Tibial nerve (tissue), 4 donors: ENCODE results near the gene PRR30. TPM values are rescaled to one million over a fixed set of nuclear protein-coding genes. Genes with fewer than 3 reads are reported as not detected.

Experiments used
- DNase-seq, 2 donors: peaks; one replicate each; pipeline ENCODE4 v3.0.0-alpha.2; 2019; ENCODE audit warnings: low spot score in 2 of 2
- H3K27ac ChIP-seq, 4 donors: fragments of 200-600 bp; sonication (generic) in 3 of 4; one replicate each; pipeline ENCODE4 v1.5.1; 2017 to 2019; ENCODE audit warnings: mild to moderate bottlenecking in 1 of 4
- H3K27me3 ChIP-seq, 2 donors: fragments of 200-600 bp; sonication (generic) in 1 of 2; one replicate each; pipeline versions ENCODE4 v1.5.1 to v1.6.0; 2017 to 2019
- H3K36me3 ChIP-seq, 3 donors: fragments of 200-600 bp; sonication (generic); one replicate each; pipeline ENCODE4 v1.5.1; 2018 to 2019
- H3K4me1 ChIP-seq, 4 donors: fragments of 200-600 bp; sonication (generic) in 3 of 4; one replicate each; pipeline ENCODE4 v1.5.1; 2017 to 2019
- H3K4me3 ChIP-seq, 4 donors: fragments of 200-600 bp; sonication (generic) in 3 of 4; one replicate each; pipeline ENCODE4 v1.5.1; 2017 to 2019; ENCODE audit warnings: mild to moderate bottlenecking in 1 of 4, moderate library complexity in 1 of 4
- H3K9me3 ChIP-seq, 4 donors: fragments of 200-600 bp; sonication (generic) in 3 of 4; one replicate each; pipeline ENCODE4 v1.5.1; 2017 to 2019
- CTCF ChIP-seq, 5 experiments: fragments of 200-600 bp in 3 of 5; fragments of 450-650 bp in 2 of 5; sonication (generic) in 3 of 5; IDR thresholded peaks; one replicate each; pipeline ENCODE4 v1.5.1; 2016 to 2019; ENCODE audit warnings: antibody characterized with exemption in 5 of 5, mild to moderate bottlenecking in 3 of 5, moderate library complexity in 2 of 5
- EP300 ChIP-seq, 2 donors: sonication (generic); formaldehyde crosslinking; IDR thresholded peaks; one replicate each; pipeline ENCODE4 v1.6.1; 2017; ENCODE audit warnings: antibody characterized with exemption in 2 of 2, mild to moderate bottlenecking in 1 of 2
- POLR2A ChIP-seq, 2 donors: fragments of 450-650 bp; IDR thresholded peaks; one replicate each; pipeline ENCODE4 v1.6.1; 2017; ENCODE audit warnings: antibody characterized with exemption in 2 of 2, mild to moderate bottlenecking in 2 of 2, moderate library complexity in 2 of 2
- WGBS, 2 donors: methylation state at CpG; one replicate each; pipeline ENCODE4 v1.1.5; 2018; 5-methylcytosine and 5-hydroxymethylcytosine counted together
- total RNA-seq, 4 donors: library from RNA; depleted of rRNA; stranded (reverse); fragments of >200 nt; gene quantifications; one replicate each; pipeline ENCODE4 v1.1.0, GENCODE V29; 2016

Gene PRR30
- not detected for total RNA-seq

GRCh38 chr2:27139310-27139709, at the start of gene PRR30:
TSS of gene PRR30 (minus strand) at chr2:27139410. CDS start at chr2:27138329, 1,081 bp downstream.
- Histone ChIP-seq H3K27ac (no peak within 1 kb of the TSS), H3K4me1 (no peaks in the 10 kb centered on the region), H3K36me3 (no peaks in the 10 kb centered on the region), H3K4me3 (no peak within 1 kb of the TSS), H3K9me3 (no peaks in the 10 kb centered on the region), H3K27me3 (no peaks in the 10 kb centered on the region)
- TF ChIP-seq EP300 (IDR thresholded peaks at IDR 0.05), result no peak
- no peak for TF ChIP-seq CTCF (IDR thresholded peaks at IDR 0.05)
- no peak for TF ChIP-seq POLR2A (IDR thresholded peaks at IDR 0.05)
- 78 to 81% methylated on average over 4 of the region's 4 CpGs for WGBS, 2 donors
- DNase-seq, result no peak

GRCh38 chr2:27186613-27187345, 47.6 kb upstream of the PRR30 start:
- no peak overlapping the region for H3K4me3 ChIP-seq
- no peaks in the 10 kb centered on the region for H3K36me3 ChIP-seq
- peaks cover 0 to 19% (median 4%) of the 10 kb centered on the region in 4 donors for H3K4me1 ChIP-seq
- H3K27me3 ChIP-seq, result no peaks in the 10 kb centered on the region
- DNase-seq, result no peak
- no peaks in the 10 kb centered on the region for H3K9me3 ChIP-seq
- WGBS, 2 donors, result 70 to 73% methylated on average over 6 of the region's 6 CpGs
- H3K27ac ChIP-seq, result peak overlapping the region in 2 of 4 donors; percentile 81 to 86
- TF ChIP-seq POLR2A (IDR thresholded peaks at IDR 0.05) (no peak), CTCF (IDR thresholded peaks at IDR 0.05) (no peak), EP300 (IDR thresholded peaks at IDR 0.05) (no peak)

- Histone ChIP-seq H3K4me1 (peaks cover 0 to 19% (median 4%) of the 10 kb centered on the region in 4 donors), H3K27me3 (no peaks in the 10 kb centered on the region), H3K9me3 (no peaks in the 10 kb centered on the region), H3K27ac (peak overlapping the region; percentile 19 to 86 (median 59)), H3K4me3 (no peak overlapping the region), H3K36me3 (no peaks in the 10 kb centered on the region)
- DNase-seq, result peak in 1 of 2 donors; percentile 41
- no peak for TF ChIP-seq CTCF (IDR thresholded peaks at IDR 0.05)
- TF ChIP-seq POLR2A (IDR thresholded peaks at IDR 0.05), result no peak
- peak in 1 of 2 donors; percentile 76 for TF ChIP-seq EP300 (IDR thresholded peaks at IDR 0.05)
- 13 to 24% methylated on average over 6 of the region's 6 CpGs for WGBS, 2 donors
Observed at GRCh38 chr2:27185331-27186026, 46.3 kb upstream of the PRR30 start.

GRCh38 chr2:27184115-27184514, 44.9 kb upstream of the PRR30 start:
- H3K4me1 ChIP-seq, result peaks cover 0 to 19% (median 4%) of the 10 kb centered on the region in 4 donors
- WGBS, 2 donors, result 76 to 80% methylated on average over 4 of the region's 4 CpGs
- no peak overlapping the region for H3K4me3 ChIP-seq
- H3K27me3 ChIP-seq, result no peaks in the 10 kb centered on the region
- DNase-seq, result peak; percentile 26 to 60
- H3K27ac ChIP-seq, result peak overlapping the region in 2 of 4 donors; percentile 81 to 86
- TF ChIP-seq CTCF (IDR thresholded peaks at IDR 0.05) (no peak), EP300 (IDR thresholded peaks at IDR 0.05) (peak in 1 of 2 donors; percentile 61)
- H3K9me3 ChIP-seq, result no peaks in the 10 kb centered on the region
- no peaks in the 10 kb centered on the region for H3K36me3 ChIP-seq

- Histone ChIP-seq H3K4me1 (peaks cover 0 to 19% (median 4%) of the 10 kb centered on the region in 4 donors), H3K27ac (no peak overlapping the region), H3K4me3 (no peak overlapping the region), H3K36me3 (no peaks in the 10 kb centered on the region), H3K27me3 (no peaks in the 10 kb centered on the region), H3K9me3 (no peaks in the 10 kb centered on the region)
- WGBS, 2 donors, result 52 to 64% methylated on average over 4 of the region's 4 CpGs
- no peak for TF ChIP-seq CTCF (IDR thresholded peaks at IDR 0.05)
- TF ChIP-seq POLR2A (IDR thresholded peaks at IDR 0.05), result no peak
- TF ChIP-seq EP300 (IDR thresholded peaks at IDR 0.05), result no peak
- DNase-seq, result no peak
Observed at GRCh38 chr2:27182346-27182745, 43.1 kb upstream of the PRR30 start.
